Endothelial cell (in vitro differentiated cells): ENCODE data around the gene SPI1. TPM values are rescaled to one million over a fixed set of nuclear protein-coding genes. Genes with fewer than 3 reads are reported as not detected.

ENCODE experiments used
- DNase-seq: peaks from one replicate; pipeline ENCODE4 v3.0.0; 2021; ENCODE audit warnings: low spot score
- H3K27ac Mint-ChIP-seq: one replicate; pipeline ENCODE4 v1.8.0; 2021; ENCODE audit warnings: mixed read lengths, inconsistent platforms; ENCODE audit not compliant: unreplicated experiment
- H3K27me3 Mint-ChIP-seq: one replicate; pipeline ENCODE4 v1.8.0; 2021; ENCODE audit warnings: mild to moderate bottlenecking, moderate library complexity, mixed read lengths, inconsistent platforms; ENCODE audit not compliant: unreplicated experiment
- H3K36me3 Mint-ChIP-seq: one replicate; pipeline ENCODE4 v1.8.0; 2021; ENCODE audit warnings: mild to moderate bottlenecking, low read depth, mixed read lengths, inconsistent platforms; ENCODE audit not compliant: unreplicated experiment
- H3K4me1 Mint-ChIP-seq: one replicate; pipeline ENCODE4 v1.8.0; 2021; ENCODE audit warnings: mild to moderate bottlenecking, mixed read lengths, inconsistent platforms; ENCODE audit not compliant: unreplicated experiment
- H3K4me3 Mint-ChIP-seq: one replicate; pipeline ENCODE4 v1.8.0; 2021; ENCODE audit warnings: mild to moderate bottlenecking, mixed read lengths, inconsistent platforms; ENCODE audit not compliant: unreplicated experiment
- H3K9me3 Mint-ChIP-seq: one replicate; pipeline ENCODE4 v1.8.0; 2021; ENCODE audit warnings: mixed read lengths, inconsistent platforms; ENCODE audit not compliant: unreplicated experiment
- CTCF ChIP-seq: fragments of 200-600 bp; sonication (generic); IDR thresholded peaks from one replicate; pipeline ENCODE4 v1.5.0; 2021; ENCODE audit warnings: antibody characterized with exemption; ENCODE audit not compliant: unreplicated experiment
- total RNA-seq: library from RNA; stranded (reverse); fragmentation: NEBNext Ultra II Directional; extraction: Animal tissue kit (Norgen Biotek cat#: 25700); gene quantifications from one replicate; pipeline ENCODE4 v1.2.1, GENCODE V29; 2021; ENCODE audit not compliant: unreplicated experiment

The SPI1 gene
- total RNA-seq, 1 donor from 2014 or later, result not detected

- H3K36me3 Mint-ChIP-seq, result peaks cover 5% of the 10 kb centered on the region
- peaks cover 8% of the 10 kb centered on the region for H3K4me1 Mint-ChIP-seq
- no peak overlapping the region for H3K4me3 Mint-ChIP-seq
- H3K27me3 Mint-ChIP-seq, result peaks cover 5% of the 10 kb centered on the region
- no peaks in the 10 kb centered on the region for H3K9me3 Mint-ChIP-seq
- TF ChIP-seq CTCF, result no peak
- DNase-seq, result no peak
- no peak overlapping the region for H3K27ac Mint-ChIP-seq
These were observed 20.2 kb downstream of the SPI1 start for GRCh38 chr11:47357985-47358730.

- H3K36me3 Mint-ChIP-seq, result peaks cover 5% of the 10 kb centered on the region
- H3K9me3 Mint-ChIP-seq, result no peaks in the 10 kb centered on the region
- H3K27ac Mint-ChIP-seq, result no peak overlapping the region
- no peak overlapping the region for H3K4me3 Mint-ChIP-seq
- peaks cover 5% of the 10 kb centered on the region for H3K27me3 Mint-ChIP-seq
- TF ChIP-seq CTCF, result no peak
- no peak for DNase-seq
- H3K4me1 Mint-ChIP-seq, result peaks cover 8% of the 10 kb centered on the region
These were observed 21.4 kb downstream of the SPI1 start for GRCh38 chr11:47356998-47357329.

GRCh38 chr11:47356129-47356997, 22.0 kb downstream of the SPI1 start:
- no peak for DNase-seq
- no peak for TF ChIP-seq CTCF
- Mint-ChIP-seq H3K27ac (no peak overlapping the region), H3K36me3 (peaks cover 5% of the 10 kb centered on the region), H3K27me3 (peaks cover 8% of the 10 kb centered on the region), H3K4me1 (peaks cover 8% of the 10 kb centered on the region), H3K9me3 (no peaks in the 10 kb centered on the region), H3K4me3 (no peak overlapping the region)

GRCh38 chr11:47355283-47356128, 22.8 kb downstream of the SPI1 start:
- Mint-ChIP-seq H3K4me1 (peaks cover 8% of the 10 kb centered on the region), H3K9me3 (no peaks in the 10 kb centered on the region), H3K27ac (no peak overlapping the region), H3K27me3 (peaks cover 9% of the 10 kb centered on the region), H3K36me3 (peaks cover 5% of the 10 kb centered on the region), H3K4me3 (peak overlapping the region; percentile 79)
- peak; percentile 69 for TF ChIP-seq CTCF
- peak; percentile 99 for DNase-seq
